Activated CD8-positive, alpha-beta memory T cell treated with anti-CD3 and anti-CD28 coated beads for 48 hours (primary cell): ENCODE results near the gene VWDE.

Source experiments
- DNase-seq, 3 experiments: peaks; one replicate each; pipeline ENCODE4 v3.0.0-alpha.2; 2020; ENCODE audit warnings: low read depth in 2 of 3, low spot score in 2 of 3

VWDE gene

DNA sequence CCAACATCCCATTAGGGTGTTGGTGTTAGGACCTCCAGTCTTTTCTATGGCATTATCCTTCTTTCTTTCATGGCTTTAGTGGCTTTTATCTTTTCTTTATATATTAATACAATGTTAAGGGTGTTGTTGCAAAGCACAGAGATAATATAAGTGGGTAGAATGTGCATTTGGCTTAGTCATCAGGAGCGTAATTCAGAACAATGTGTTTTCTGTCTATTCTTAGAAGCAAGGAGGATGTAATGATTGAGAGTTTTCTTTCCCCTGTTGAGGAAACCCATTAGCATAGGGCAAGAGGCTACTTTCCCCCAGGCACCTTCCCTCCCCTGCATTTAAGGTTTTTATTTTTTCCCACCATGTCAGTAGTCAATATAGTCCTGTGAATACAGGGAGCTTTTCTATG is 112.9 kb downstream of the VWDE start:
- no peak for DNase-seq

DNA sequence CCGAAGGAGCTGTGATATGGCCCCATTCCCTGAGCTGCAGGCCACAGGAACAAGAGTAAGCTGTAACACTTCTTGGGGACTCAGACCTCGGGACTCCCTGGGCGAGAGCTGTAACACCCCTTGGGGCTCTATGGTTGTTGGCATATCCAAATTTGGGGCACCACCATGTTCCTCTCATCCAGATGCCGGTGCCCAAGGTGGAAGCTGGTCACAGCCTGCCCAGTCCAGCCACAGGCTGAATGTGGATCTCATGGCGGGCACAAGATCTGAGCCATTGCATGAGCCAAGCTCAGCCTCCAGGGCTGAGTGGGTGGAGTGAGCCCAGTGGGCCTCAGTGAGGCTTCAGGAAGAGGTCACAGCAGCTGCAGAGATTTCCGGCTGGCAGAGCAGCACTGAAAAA is 113.7 kb downstream of the VWDE start:
- no peak for DNase-seq

DNA sequence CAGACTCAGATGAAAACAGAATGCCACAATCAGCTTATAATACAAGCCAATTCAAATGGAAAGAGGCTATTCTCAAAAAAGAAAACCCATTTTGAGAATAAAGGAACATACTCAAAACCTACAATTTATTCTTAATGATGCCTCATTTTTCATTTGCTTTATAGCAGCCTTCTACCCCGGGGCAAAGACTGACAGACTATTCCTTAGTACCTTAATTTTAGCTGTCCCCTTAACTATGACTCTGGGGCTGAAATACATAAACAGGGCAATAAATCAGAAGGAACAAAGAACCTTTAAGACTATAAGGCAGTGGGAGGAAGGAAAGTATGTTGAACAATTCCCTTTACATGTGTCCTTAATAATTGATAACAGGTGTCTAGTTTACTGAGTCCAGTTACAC is 115.8 kb downstream of the VWDE start:
- DNase-seq: no peak

DNA sequence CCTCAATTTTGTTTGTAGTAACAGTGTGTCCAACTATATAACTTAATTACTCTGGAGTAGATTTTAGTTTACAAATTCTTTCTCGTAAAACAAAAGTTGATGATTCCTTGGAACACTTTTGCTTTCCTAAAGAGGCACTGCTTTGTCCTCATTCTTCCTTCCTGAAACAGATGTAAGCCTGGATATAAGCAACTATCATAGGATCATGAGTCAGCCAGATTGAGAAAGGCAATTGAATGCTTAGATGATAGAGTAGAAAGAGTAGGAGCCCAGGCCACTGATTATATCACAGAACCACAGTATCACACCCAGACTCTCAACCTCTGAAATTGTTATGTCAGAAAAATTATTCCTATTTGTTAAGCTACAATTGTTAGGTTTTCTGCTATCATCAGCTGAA is 122.6 kb downstream of the VWDE start:
- no peak for DNase-seq
